Neural progenitor cell (in vitro differentiated cells): ENCODE data around the gene SPAG16.

Experiments used
- CTCF ChIP-seq: fragments of 200-600 bp; sonication (generic); IDR thresholded peaks from 2 replicates; pipeline ENCODE4 v1.5.1; 2017; ENCODE audit warnings: antibody characterized with exemption, mild to moderate bottlenecking
- EZH2phosphoT487 ChIP-seq: fragments of 200-600 bp; sonication (generic); IDR thresholded peaks from 2 replicates; pipeline ENCODE4 v1.6.1; 2017; ENCODE audit warnings: antibody characterized with exemption

- no peak for TF ChIP-seq CTCF
- no peak for TF ChIP-seq EZH2phosphoT487
Observed at GRCh38 chr2:214050731-214051130, 766.5 kb downstream of the SPAG16 start.
